OCI-LY7 (cell line): ENCODE measurements around the gene CDH23. TPM values are rescaled to one million over a fixed set of nuclear protein-coding genes. Genes with fewer than 3 reads are reported as not detected.
A peak's percentile ranks its signal among the peaks of the same experiment; 100 is the strongest.

ENCODE experiments used
- BruUV-seq: library from RNA; stranded (reverse); fragments of 400-500 nt; replicated peaks from 2 replicates; lab custom pipeline; 2021; lab: Mats Ljungman, UMichigan
- CTCF ChIA-PET: fragments of 300-600 bp; sonication (Branson Sonifier 250); formaldehyde crosslinking; loops from one replicate; lab custom pipeline; 2022; ENCODE audit warnings: antibody characterized with exemption; ENCODE audit not compliant: unreplicated experiment; lab: Charles Lee
- POLR2A ChIA-PET: fragments of 300-600 bp; sonication (Branson Sonifier 250); formaldehyde crosslinking; loops from one replicate; lab custom pipeline; 2022; ENCODE audit warnings: antibody characterized with exemption; lab: Charles Lee
- DNase-seq: peaks from one replicate; pipeline ENCODE4 v3.0.0-alpha.2; 2015; ENCODE audit warnings: low spot score
- H2AFZ ChIP-seq: fragments of 200-600 bp; sonication (generic), shearing (Covaris generic); 2 replicates; pipeline ENCODE4 v1.6.1; 2014; ENCODE audit warnings: mild to moderate bottlenecking, antibody characterized with exemption, low read length, moderate library complexity
- H3K27ac ChIP-seq: fragments of 200-600 bp; sonication (generic); 2 replicates; pipeline ENCODE4 v1.5.1; 2014; ENCODE audit warnings: mixed run types, low read depth, mild to moderate bottlenecking, moderate library complexity, low read length, inconsistent platforms; ENCODE audit not compliant: poor library complexity, severe bottlenecking
- H3K36me3 ChIP-seq: fragments of 200-600 bp; sonication (generic); 2 replicates; pipeline ENCODE4 v1.6.1; 2014; ENCODE audit warnings: mild to moderate bottlenecking, antibody characterized with exemption, low read length, moderate library complexity, mixed read lengths; ENCODE audit not compliant: insufficient read depth
- H3K4me1 ChIP-seq: fragments of 200-600 bp; sonication (generic); 2 replicates; pipeline ENCODE4 v1.5.1; 2014; ENCODE audit warnings: mild to moderate bottlenecking, low read length; ENCODE audit not compliant: insufficient read depth, poor library complexity, severe bottlenecking
- H3K4me2 ChIP-seq: fragments of 200-600 bp; sonication (generic); 2 replicates; pipeline ENCODE4 v1.6.1; 2014; ENCODE audit warnings: mild to moderate bottlenecking, low read length
- H3K4me3 ChIP-seq: fragments of 200-600 bp; sonication (generic); 2 replicates; pipeline ENCODE4 v1.5.1; 2014; ENCODE audit warnings: mild to moderate bottlenecking, low read depth, low read length; ENCODE audit not compliant: poor library complexity, severe bottlenecking
- H3K79me2 ChIP-seq: fragments of 200-600 bp; sonication (generic); 2 replicates; pipeline ENCODE4 v1.6.1; 2016; ENCODE audit warnings: low read depth, mild to moderate bottlenecking, low read length, moderate library complexity, mixed read lengths; ENCODE audit not compliant: insufficient read depth
- H3K9me2 ChIP-seq: fragments of 200-600 bp; sonication (generic); 2 replicates; pipeline ENCODE4 v1.6.1; 2016; ENCODE audit warnings: mild to moderate bottlenecking, low read length, mixed read lengths; ENCODE audit not compliant: insufficient read depth
- H3K9me3 ChIP-seq: fragments of 200-600 bp; sonication (generic); 2 replicates; pipeline ENCODE4 v1.6.1; 2014; ENCODE audit warnings: mild to moderate bottlenecking, mixed run types, low read length, mixed read lengths
- H4K20me1 ChIP-seq: fragments of 200-600 bp; sonication (generic); 2 replicates; pipeline ENCODE4 v1.6.1; 2014; ENCODE audit warnings: mild to moderate bottlenecking, antibody characterized with exemption, low read length, moderate library complexity, mixed read lengths; ENCODE audit not compliant: insufficient read depth
- EZH2phosphoT487 ChIP-seq: fragments of 200-600 bp; sonication (generic); IDR thresholded peaks from 2 replicates; pipeline ENCODE4 v1.6.1; 2018; ENCODE audit warnings: low read depth, borderline replicate concordance, mild to moderate bottlenecking, mixed run types, antibody characterized with exemption, low read length, moderate library complexity, mixed read lengths
- intact Hi-C: fragments of 100-400 bp; cut with micrococcal nuclease; formaldehyde crosslinking; loops from one replicate; pipeline ENCODE4 v1.10.0; 2022; ENCODE audit not compliant: unreplicated experiment
- total RNA-seq, 2 experiments: library from RNA; depleted of rRNA in 1 of 2; stranded (reverse); fragments of >200 nt in 1 of 2; shearing (Covaris generic) in 1 of 2; gene quantifications; 2 replicates each; pipeline ENCODE4 v1.2.3, GENCODE V29; 2014 to 2022
- TF ChIP-seq, protein P1 (sequence below): fragments of 200-600 bp; sonication (generic); conservative IDR thresholded peaks from 2 replicates; pipeline ENCODE4 v1.5.1; 2014; ENCODE audit warnings: mild to moderate bottlenecking, antibody characterized with exemption, low read length, moderate library complexity, mixed read lengths

The CDH23 gene
- total RNA-seq, 2 experiments from 2014 or later = 0.92 to 9.9 TPM

DNA sequence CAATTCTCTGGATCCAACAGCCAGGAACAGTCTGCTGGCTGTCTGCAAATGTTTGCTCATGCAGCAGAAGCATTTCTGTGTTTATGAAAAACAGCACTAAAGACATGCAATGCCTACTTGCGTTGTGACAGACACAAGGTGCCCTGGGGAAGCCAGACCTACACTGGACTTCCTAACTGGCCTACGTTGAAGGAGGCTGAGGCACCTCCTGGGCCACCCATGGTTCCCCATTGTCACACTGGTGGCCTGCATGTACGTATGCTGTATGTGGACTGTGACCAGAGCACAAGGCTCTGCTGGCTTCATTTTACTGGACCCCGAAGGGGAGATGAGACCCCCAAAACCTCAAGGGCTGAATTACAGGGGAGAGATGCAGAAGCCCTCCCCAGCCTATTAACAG lies 426.6 kb downstream of the CDH23 start:
- POLR2A ChIA-PET = no interaction called here

DNA sequence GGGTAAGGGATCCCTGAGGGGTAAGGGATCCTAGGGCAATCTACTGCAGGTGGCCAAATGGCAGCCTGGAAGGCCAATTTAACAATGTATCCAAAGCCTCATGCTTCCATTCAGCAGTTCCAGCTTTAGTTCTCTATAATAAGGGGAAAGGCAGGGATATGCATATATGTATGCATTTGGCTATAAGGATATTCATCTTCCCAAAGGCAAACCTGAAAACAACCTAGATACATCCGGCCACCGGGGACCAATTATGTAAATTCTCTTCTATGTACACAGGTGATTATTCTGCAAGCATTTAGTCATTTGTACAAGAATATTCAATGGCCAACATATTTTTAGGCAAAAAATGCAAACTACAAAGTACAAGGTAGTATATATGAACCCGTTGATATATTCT lies 427.6 kb downstream of the CDH23 start:
- ChIA-PET POLR2A (no interaction called here), CTCF (interaction anchor here (1.1 kb wide), 1 partner anchor 12 kb away, joined by 3 read pairs; no protein-coding TSS in a partner anchor)
- Histone ChIP-seq H2AFZ (no peak overlapping the region), H3K4me3 (no peak overlapping the region), H3K36me3 (peaks cover 96% of the 10 kb centered on the region), H3K79me2 (no peaks in the 10 kb centered on the region), H3K4me2 (no peak overlapping the region), H3K9me2 (no peaks in the 10 kb centered on the region), H3K4me1 (no peaks in the 10 kb centered on the region), H3K9me3 (no peaks in the 10 kb centered on the region), H4K20me1 (no peaks in the 10 kb centered on the region), H3K27ac (no peak overlapping the region)
- intact Hi-C loops = no loop called here
- TF ChIP-seq, protein P1, sequence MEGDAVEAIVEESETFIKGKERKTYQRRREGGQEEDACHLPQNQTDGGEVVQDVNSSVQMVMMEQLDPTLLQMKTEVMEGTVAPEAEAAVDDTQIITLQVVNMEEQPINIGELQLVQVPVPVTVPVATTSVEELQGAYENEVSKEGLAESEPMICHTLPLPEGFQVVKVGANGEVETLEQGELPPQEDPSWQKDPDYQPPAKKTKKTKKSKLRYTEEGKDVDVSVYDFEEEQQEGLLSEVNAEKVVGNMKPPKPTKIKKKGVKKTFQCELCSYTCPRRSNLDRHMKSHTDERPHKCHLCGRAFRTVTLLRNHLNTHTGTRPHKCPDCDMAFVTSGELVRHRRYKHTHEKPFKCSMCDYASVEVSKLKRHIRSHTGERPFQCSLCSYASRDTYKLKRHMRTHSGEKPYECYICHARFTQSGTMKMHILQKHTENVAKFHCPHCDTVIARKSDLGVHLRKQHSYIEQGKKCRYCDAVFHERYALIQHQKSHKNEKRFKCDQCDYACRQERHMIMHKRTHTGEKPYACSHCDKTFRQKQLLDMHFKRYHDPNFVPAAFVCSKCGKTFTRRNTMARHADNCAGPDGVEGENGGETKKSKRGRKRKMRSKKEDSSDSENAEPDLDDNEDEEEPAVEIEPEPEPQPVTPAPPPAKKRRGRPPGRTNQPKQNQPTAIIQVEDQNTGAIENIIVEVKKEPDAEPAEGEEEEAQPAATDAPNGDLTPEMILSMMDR = no peak
- no peak for TF ChIP-seq EZH2phosphoT487
- no peak for DNase-seq
- BruUV-seq = TSS peak; percentile 37

More for the DNA sequence above, 426.6 kb downstream of the CDH23 start:
- H3K79me2 ChIP-seq = no peaks in the 10 kb centered on the region
- no peak overlapping the region for H3K4me2 ChIP-seq
- BruUV-seq = no TSS peak
- peaks cover 96% of the 10 kb centered on the region for H3K36me3 ChIP-seq
- no peak for DNase-seq
- no peak overlapping the region for H3K4me3 ChIP-seq
- H3K4me1 ChIP-seq = no peaks in the 10 kb centered on the region
- no peaks in the 10 kb centered on the region for H4K20me1 ChIP-seq
- TF ChIP-seq, protein P1 = no peak
- no peak for TF ChIP-seq EZH2phosphoT487
- no peak overlapping the region for H3K27ac ChIP-seq
- intact Hi-C loops = no loop called here
- no peaks in the 10 kb centered on the region for H3K9me2 ChIP-seq
- no peak overlapping the region for H2AFZ ChIP-seq
- CTCF ChIA-PET = no interaction called here
- no peaks in the 10 kb centered on the region for H3K9me3 ChIP-seq

DNA sequence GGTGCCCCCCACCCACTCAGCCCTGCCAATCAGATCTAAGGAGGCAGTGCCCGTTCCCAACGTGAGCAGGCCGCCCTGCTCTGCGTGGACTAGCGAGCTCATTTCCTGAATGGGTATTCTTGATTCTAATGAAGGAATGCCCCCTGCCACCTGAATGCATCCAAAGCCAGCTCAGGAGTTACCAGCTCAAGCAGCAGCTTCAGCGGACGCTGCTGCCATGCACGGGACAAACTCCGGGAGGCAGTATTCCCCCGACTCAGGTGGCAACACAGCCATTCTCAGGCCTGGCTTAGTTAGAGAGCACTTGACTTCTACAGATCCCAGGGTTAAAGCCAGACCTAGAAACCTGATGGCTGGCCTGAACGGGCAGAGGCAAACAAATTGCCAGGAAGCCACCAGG lies 428.5 kb downstream of the CDH23 start:
- BruUV-seq = no TSS peak
- POLR2A ChIA-PET = interaction anchor here (0.5 to 0.6 kb wide), 2 partner anchors 400 to 441 kb away, joined by 3 to 4 read pairs; no protein-coding TSS in a partner anchor
- H3K4me3 ChIP-seq = no peak overlapping the region
- H3K4me2 ChIP-seq = no peak overlapping the region
- H4K20me1 ChIP-seq = no peaks in the 10 kb centered on the region
- no peaks in the 10 kb centered on the region for H3K4me1 ChIP-seq
- intact Hi-C loops = no loop called here
- no peak overlapping the region for H2AFZ ChIP-seq
- no peaks in the 10 kb centered on the region for H3K9me2 ChIP-seq
- CTCF ChIA-PET = interaction anchor here (1.1 kb wide), 1 partner anchor 11 kb away, joined by 3 read pairs; no protein-coding TSS in a partner anchor
- H3K27ac ChIP-seq = no peak overlapping the region
- no peaks in the 10 kb centered on the region for H3K9me3 ChIP-seq
- DNase-seq = no peak
- TF ChIP-seq, protein P1 = peak; percentile 59
- TF ChIP-seq EZH2phosphoT487 = no peak
- H3K79me2 ChIP-seq = no peaks in the 10 kb centered on the region
- H3K36me3 ChIP-seq = peaks cover 95% of the 10 kb centered on the region
